ENCODE measurements around the gene ERAP2. TPM values are rescaled to one million over a fixed set of nuclear protein-coding genes. Genes with fewer than 3 reads are reported as not detected.

Gene ERAP2, protein sequence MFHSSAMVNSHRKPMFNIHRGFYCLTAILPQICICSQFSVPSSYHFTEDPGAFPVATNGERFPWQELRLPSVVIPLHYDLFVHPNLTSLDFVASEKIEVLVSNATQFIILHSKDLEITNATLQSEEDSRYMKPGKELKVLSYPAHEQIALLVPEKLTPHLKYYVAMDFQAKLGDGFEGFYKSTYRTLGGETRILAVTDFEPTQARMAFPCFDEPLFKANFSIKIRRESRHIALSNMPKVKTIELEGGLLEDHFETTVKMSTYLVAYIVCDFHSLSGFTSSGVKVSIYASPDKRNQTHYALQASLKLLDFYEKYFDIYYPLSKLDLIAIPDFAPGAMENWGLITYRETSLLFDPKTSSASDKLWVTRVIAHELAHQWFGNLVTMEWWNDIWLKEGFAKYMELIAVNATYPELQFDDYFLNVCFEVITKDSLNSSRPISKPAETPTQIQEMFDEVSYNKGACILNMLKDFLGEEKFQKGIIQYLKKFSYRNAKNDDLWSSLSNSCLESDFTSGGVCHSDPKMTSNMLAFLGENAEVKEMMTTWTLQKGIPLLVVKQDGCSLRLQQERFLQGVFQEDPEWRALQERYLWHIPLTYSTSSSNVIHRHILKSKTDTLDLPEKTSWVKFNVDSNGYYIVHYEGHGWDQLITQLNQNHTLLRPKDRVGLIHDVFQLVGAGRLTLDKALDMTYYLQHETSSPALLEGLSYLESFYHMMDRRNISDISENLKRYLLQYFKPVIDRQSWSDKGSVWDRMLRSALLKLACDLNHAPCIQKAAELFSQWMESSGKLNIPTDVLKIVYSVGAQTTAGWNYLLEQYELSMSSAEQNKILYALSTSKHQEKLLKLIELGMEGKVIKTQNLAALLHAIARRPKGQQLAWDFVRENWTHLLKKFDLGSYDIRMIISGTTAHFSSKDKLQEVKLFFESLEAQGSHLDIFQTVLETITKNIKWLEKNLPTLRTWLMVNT
- total RNA-seq (2022; extraction: Qiagen RNA extraction), result 0.82 to 1.5 TPM (median 1.1 TPM) in 5 replicates

DNA sequence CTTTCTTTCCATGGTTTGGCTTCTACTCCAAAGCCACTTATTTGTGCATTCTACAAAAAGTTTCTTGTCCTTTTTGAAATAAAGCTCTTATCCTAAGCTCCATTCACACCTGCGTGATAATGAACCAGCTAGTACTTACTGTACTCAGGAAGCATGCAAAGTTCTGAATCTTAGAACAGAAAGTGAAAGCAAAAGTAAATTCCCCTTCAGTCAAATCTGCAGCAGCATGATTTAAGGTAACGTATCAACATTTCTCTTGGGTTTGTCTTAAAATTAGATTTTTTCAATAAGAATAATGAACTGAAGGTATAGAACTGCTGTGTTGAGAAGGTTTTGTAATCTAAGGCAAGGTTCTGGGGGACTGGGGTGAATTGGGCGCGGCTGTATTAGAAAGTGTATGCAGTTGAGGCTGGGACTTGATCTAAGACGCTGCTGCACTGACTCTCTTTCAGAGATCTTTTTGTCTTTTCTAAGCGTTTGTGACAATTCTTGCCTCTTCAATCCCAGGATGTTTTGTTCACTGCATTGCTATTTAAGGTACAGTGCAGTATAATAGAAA, at the start of gene ERAP2:
Gene ERAP2, plus strand, starts transcription at position 209 of the 559 bp plus-strand sequence. CDS start 3,186 bp downstream, outside the sequence.

DNA sequence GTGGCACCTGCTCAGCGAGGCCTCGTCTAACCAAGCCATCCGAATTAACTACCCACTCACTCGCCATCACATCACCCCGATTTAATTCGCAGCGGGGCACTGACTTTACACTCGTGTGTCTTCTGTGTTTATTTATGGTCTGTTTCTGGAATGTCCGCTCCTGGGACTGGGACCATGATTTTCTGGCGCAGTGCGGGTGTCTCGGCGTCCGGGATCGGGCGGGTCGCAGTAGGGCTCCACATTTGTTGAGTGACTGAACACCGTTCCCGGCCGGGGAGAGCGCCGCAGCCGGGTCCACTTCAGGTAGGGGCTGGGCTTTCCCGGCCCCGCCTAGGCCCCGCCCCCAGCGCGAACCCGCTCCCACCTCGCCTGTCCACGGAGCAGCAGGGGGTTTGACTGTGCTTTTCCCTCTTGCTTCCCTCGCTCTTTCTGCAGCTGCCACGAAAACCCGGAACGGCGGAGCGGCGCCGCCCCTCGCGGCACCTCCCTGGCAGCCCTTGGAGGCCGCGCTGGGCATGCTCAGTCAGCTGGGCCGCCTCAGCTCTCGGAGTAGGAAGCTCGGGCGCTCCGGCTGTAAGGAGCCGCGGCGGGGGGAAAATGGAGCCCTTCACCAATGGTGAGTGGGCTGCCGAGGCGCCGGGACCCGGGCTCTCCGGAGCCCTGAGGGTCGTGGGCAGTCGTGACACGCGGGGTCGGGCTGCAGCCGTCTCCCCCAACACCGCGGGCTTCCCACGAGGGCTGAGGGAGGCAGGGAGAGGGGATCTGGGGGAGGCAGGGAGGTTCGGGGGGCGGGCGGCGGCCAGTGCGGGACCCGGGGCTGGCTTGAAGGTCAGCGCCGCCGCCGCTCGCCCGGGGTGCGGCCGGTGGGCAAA, 59.5 kb downstream of the ERAP2 start, which contains the start of gene LNPEP:
Gene LNPEP, plus strand, starts transcription at position 522 of the 872 bp plus-strand sequence. Its CDS starts 76 bp downstream, at position 598.

Other genes with a start within 250 kb of the ERAP2 start
- gene CAST, start 214.1 kb upstream of the ERAP2 start, total RNA-seq (2022; extraction: Qiagen RNA extraction), result 156 to 206 TPM (median 183 TPM) in 5 replicates
- gene ERAP1, start 68.6 kb upstream of the ERAP2 start, total RNA-seq (2022; extraction: Qiagen RNA extraction), result 7.4 to 13.0 TPM (median 11.9 TPM) in 5 replicates
- gene LNPEP, start 59.6 kb downstream of the ERAP2 start, total RNA-seq (2022; extraction: Qiagen RNA extraction), result 5.5 to 10.8 TPM (median 9.1 TPM) in 5 replicates